ENCODE measurements around the gene ARHGAP44.

- TF ChIP-seq ZFX (IDR thresholded peaks at IDR 0.05) = no peak
- TF ChIP-seq, protein P1, sequence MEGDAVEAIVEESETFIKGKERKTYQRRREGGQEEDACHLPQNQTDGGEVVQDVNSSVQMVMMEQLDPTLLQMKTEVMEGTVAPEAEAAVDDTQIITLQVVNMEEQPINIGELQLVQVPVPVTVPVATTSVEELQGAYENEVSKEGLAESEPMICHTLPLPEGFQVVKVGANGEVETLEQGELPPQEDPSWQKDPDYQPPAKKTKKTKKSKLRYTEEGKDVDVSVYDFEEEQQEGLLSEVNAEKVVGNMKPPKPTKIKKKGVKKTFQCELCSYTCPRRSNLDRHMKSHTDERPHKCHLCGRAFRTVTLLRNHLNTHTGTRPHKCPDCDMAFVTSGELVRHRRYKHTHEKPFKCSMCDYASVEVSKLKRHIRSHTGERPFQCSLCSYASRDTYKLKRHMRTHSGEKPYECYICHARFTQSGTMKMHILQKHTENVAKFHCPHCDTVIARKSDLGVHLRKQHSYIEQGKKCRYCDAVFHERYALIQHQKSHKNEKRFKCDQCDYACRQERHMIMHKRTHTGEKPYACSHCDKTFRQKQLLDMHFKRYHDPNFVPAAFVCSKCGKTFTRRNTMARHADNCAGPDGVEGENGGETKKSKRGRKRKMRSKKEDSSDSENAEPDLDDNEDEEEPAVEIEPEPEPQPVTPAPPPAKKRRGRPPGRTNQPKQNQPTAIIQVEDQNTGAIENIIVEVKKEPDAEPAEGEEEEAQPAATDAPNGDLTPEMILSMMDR (conservative IDR thresholded peaks at IDR 0.05) = no peak
Observed at GRCh38 chr17:12998461-12998860, 209.2 kb downstream of the ARHGAP44 start.
